ENCODE results near the gene CDC37.

The CDC37 gene

GRCh38 chr19:10403137-10404021 lies at the start of gene CDC37:
TSS of gene CDC37 (minus strand) at chr19:10403542. CDS start at chr19:10403479, 63 bp downstream.
- peak; percentile 85 for ATAC-seq
- DNase-seq = peak; percentile 99

- DNase-seq (peak; percentile 29), ATAC-seq (peak; percentile 20)
These were observed 47.7 kb upstream of the CDC37 start for GRCh38 chr19:10450853-10451609.

GRCh38 chr19:10450191-10450852 lies 47.0 kb upstream of the CDC37 start:
- no peak for ATAC-seq
- DNase-seq = no peak

GRCh38 chr19:10449037-10449436 lies 45.7 kb upstream of the CDC37 start:
- no peak for DNase-seq
- no peak for ATAC-seq

GRCh38 chr19:10442698-10443097 lies 39.4 kb upstream of the CDC37 start:
- DNase-seq = no peak
- no peak for ATAC-seq

GRCh38 chr19:10439588-10439987 lies 36.2 kb upstream of the CDC37 start:
- no peak for ATAC-seq
- DNase-seq = no peak

- peak; percentile 50 for ATAC-seq
- DNase-seq = peak; percentile 35
These were observed 29.8 kb upstream of the CDC37 start for GRCh38 chr19:10433131-10433536.

GRCh38 chr19:10432736-10433130 lies 29.4 kb upstream of the CDC37 start:
- no peak for ATAC-seq
- DNase-seq = no peak

GRCh38 chr19:10431943-10432735 lies 28.8 kb upstream of the CDC37 start:
- peak; percentile 76 for DNase-seq
- no peak for ATAC-seq

- DNase-seq = peak; percentile 73
- ATAC-seq = peak; percentile 24
These were observed 28.1 kb upstream of the CDC37 start for GRCh38 chr19:10431254-10431942.

GRCh38 chr19:10430505-10431253 lies 27.3 kb upstream of the CDC37 start:
- no peak for ATAC-seq

GRCh38 chr19:10428996-10429381 lies 25.6 kb upstream of the CDC37 start:
- no peak for ATAC-seq
- no peak for DNase-seq

More at GRCh38 chr19:10430505-10431253, 27.3 kb upstream of the CDC37 start:
- peak; percentile 30 for DNase-seq

- no peak for ATAC-seq
- no peak for DNase-seq
These were observed 23.8 kb upstream of the CDC37 start for GRCh38 chr19:10427169-10427568.

GRCh38 chr19:10424011-10424637 lies 20.8 kb upstream of the CDC37 start:
- DNase-seq (peak; percentile 80), ATAC-seq (peak; percentile 14)

- ATAC-seq (no peak), DNase-seq (no peak)
These were observed 19.5 kb upstream of the CDC37 start for GRCh38 chr19:10422846-10423245.

- no peak for DNase-seq
- ATAC-seq = no peak
These were observed 18.7 kb upstream of the CDC37 start for GRCh38 chr19:10422046-10422461.

GRCh38 chr19:10421240-10422045 lies 18.1 kb upstream of the CDC37 start:
- DNase-seq = peak; percentile 41

GRCh38 chr19:10420444-10421239 lies 17.3 kb upstream of the CDC37 start, which contains the start of gene PDE4A:
TSS of gene PDE4A (plus strand) at chr19:10420538. CDS start at chr19:10420765, 227 bp downstream.
- DNase-seq = peak; percentile 82
- ATAC-seq = no peak

More at GRCh38 chr19:10421240-10422045, 18.1 kb upstream of the CDC37 start:
- no peak for ATAC-seq

All from stimulated activated naive CD8-positive, alpha-beta T cell treated with anti-CD3 and anti-CD28 coated beads, Interleukin-15, Interleukin-2, amounts not matched to agents 100 U/mL and 50 U/mL, for 24 hours (primary cell).